Measurements from ENCODE around the gene CACNA1C.

CACNA1C gene

DNA sequence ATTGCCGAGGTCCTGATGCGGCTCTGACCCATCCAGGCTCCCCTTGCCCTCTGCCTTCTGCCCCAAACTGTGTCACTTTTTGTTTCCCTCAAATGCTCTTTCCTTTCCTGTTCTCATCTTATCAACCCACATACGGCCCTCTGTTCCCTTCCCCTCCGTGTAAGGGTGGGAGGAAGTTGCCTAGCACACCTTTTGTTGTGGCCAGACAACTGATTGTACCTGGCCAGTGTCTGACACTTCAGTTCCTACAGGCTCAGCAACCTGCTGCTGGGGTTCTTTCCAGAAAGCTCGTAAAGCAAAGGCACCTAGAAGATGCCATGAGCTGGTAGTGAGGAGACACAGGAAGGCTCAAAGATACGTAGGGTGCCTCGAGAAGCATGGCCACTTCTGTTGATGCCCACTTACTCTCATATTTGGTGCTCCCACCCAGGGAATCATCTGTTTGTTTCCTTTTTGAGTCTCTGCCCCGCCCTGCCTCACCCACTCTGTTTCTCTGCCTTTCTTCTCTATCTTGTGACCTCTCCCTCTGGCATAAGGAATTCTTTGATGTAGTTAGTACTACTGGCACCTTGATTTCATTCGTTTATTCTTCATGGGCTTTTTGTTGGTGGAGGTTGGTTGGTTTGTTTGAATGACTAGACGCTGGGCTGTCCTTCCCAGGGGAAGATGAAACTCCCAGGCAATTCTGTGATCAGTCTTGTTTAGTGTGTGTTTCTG lies 589.5 kb downstream of the CACNA1C start:
- DNase-seq (ENCODE audit: low read depth in 3 of 3): no peak

DNA sequence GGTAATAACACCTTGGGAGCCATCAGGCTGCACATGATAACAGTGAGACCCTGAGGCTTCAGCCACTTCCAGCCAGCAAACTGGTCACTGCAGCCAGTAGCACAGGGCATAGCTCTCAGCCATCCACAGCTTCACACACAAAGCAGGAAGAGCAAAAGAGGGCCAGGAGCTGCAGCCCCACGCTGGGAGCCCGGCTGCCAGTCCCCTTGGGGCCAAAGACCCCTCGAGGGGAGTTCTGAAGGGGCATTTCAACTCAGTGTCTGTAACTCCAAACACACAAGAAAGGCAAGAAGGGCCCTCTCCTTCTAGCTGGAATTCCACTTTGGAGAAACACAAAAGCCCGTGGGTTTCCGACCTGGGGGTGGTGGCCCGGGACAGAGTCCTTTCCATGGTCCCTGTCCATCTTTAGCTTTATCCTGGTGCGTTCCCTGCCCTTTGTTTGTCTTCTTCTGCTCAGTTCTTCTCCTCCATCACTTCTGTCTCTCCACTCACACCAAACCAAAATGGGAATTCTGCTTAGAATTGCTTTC lies 590.2 kb downstream of the CACNA1C start:
- DNase-seq (ENCODE audit: low read depth in 3 of 3): no peak

DNA sequence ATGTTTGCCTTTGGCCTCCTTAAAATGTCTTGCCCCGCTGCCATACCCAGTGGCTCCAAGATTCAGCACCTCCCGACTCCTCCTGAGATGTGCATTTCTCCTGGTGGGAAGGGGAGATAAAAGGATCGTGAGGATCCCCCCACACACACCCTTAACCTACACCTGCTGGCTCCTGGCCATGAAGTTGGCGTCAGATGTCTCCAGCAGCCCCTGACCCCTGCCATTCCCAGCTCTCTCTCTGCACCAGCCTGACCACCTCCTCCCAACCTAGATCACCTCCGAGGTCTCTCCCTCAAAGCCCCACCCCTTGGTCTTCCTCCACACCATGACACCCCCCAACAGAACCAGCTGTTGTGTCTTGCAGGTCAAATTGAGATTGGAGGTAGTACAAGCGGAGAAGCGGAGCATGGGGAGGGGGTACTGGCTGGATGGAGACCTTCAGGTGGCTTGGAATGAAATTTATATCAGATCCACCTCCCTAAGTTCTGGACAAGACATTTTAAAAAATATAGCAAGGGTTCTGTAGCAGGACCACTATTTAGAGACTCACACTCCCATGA lies 590.9 kb downstream of the CACNA1C start:
- DNase-seq (ENCODE audit: low read depth in 3 of 3): no peak

DNA sequence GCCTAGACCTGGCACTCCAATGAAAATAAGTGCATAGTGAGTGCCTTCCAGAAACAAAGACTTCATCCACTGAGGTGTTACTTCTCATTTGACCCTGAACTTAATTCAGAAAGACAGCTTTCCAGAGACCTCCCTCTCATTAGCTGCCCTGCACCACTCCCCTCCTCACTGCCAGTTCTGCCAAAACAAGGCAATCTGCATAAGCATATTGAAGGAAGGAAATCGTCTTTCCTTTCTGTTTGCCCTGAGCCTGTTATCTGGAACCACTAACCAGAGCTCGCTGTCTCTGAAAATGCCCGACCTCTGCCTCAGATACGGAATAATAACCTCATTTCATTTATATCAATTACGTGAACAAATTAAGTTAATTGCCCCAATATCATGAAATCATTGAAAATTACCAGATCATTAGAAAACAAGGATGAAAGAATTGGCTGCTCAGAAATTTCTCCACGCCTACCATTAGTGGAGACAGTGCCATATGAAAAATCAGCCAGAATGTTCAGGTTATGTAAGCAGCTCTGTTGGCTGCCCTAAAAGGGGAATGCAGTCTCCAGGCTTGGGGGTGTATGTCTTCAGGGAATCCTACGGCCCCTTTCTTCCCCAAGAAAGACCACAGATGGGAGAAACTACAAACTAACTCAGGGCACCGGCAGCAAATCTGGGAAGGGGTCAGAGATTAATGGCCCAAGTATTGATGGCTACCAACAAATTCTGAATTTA lies 592.1 kb downstream of the CACNA1C start:
- DNase-seq (ENCODE audit: low read depth in 3 of 3): no peak

DNA sequence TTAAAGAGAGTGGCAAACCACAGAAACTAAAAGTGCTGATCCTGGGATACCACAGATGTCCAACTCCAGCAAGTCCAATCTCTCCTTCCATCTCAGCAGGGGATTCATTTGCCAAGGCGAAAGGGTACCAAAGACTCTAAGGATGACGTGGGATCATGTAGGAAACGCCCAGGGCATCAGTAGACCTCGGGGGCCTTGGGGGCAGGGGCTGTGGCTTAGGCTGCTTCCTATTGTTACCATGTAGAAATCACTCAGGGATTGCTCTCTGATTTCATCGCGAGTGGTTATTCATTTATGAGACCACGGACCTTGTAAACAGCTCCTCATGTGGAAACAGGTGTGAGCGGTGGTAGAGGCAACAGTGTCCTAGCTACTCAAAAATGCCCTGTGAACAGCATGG lies 592.7 kb downstream of the CACNA1C start:
- no peak for DNase-seq (ENCODE audit: low read depth in 3 of 3)

DNA sequence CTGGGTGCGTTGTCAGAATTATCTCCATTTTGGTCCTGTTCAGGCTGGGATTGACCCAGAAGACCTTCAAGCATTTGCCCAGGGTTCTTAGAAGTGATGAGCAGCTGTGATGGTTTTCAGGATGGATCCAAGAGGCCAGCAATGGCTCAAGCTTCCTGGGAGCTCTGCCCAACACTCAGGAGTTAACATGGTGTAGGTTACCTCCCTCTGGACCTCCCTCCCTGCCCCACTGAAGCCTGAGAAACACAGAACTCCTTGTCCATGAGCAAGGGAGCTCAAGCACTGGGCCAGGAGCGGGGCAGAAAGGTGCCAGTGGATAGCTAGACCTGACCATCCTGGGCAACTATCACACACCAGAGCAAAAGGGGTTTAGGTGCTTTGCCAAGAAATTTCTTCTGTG lies 593.6 kb downstream of the CACNA1C start:
- DNase-seq (ENCODE audit: low read depth in 3 of 3): no peak

DNA sequence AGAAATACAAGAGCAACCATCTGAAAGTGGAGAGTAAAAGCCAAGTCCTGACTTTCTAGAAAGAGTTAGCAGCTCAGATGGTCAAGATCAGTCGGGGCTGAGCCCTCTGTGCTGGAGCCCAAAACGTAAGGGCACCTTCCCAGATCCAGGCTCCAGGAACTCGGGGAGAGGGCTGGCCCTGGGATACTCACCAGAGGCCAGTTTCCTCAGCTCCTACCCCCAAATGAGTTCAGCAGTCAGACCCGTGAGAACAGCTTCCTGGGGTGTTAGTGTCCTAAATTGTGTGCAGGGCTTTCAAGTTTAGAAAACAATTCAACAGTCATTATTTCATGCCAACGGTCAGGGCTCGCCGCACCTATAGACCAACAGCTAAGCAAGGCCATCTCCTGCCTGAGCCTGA lies 594.4 kb downstream of the CACNA1C start:
- no peak for DNase-seq (ENCODE audit: low read depth in 3 of 3)

DNA sequence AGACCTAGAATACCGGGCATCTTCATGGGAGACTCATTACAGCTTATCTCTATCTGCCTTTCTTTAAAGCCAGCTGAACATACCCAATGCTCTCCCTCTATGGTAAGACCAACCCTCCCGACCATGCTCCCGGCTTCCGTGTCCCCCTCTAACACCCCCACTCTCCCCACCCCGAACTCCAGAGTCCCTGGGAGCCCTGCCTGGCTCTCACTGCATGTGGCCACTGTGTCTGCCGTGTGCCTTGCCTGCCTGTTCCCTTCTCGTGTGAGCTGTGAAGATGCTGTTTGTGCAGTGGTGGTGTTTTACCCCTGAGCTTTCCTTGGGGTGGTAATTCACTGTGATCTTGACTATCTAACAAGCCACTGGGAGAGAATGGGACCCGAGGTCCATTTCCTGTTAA lies 595.6 kb downstream of the CACNA1C start:
- no peak for DNase-seq (ENCODE audit: low read depth in 3 of 3)

DNA sequence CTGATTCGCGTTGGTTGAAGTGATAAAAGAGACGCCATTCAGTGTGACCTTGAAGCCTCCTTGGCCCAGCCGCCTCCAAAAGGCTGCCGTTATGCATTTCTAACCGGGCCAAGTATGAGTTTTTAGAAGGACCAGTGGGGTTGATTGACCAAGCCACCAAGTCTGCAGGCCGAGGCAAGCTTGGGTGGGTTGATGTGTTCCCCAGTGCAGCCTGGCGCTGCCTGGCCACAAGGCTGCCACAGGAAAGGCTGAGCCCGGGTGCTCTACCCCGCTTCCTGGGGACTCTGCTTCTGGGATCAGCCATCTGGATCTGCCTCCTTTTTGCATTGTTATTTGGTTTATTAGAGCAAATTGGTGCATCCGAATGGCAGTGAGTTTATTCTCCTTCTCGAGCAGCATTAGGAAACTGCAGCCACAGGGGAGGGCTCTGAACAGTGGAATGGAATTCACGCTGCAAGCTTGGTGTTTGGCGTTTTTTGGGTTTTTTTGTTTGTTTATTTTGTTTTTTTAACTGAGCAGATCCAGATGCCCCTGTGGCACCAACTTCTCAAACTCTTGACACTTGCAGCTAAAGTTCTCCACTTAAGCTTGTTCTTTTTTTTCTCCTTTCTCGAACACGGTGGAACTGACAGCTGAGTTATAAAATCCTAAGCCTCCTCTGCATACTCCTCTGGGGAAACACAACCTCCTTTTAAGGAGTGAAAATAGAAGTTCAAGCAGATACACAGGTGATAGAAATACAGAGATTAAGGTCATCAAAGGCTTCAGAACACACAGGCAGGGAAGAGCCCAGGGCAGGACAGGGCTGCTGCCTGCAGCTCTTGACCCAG lies 596.6 kb downstream of the CACNA1C start:
- no peak for DNase-seq (ENCODE audit: low read depth in 3 of 3)

DNA sequence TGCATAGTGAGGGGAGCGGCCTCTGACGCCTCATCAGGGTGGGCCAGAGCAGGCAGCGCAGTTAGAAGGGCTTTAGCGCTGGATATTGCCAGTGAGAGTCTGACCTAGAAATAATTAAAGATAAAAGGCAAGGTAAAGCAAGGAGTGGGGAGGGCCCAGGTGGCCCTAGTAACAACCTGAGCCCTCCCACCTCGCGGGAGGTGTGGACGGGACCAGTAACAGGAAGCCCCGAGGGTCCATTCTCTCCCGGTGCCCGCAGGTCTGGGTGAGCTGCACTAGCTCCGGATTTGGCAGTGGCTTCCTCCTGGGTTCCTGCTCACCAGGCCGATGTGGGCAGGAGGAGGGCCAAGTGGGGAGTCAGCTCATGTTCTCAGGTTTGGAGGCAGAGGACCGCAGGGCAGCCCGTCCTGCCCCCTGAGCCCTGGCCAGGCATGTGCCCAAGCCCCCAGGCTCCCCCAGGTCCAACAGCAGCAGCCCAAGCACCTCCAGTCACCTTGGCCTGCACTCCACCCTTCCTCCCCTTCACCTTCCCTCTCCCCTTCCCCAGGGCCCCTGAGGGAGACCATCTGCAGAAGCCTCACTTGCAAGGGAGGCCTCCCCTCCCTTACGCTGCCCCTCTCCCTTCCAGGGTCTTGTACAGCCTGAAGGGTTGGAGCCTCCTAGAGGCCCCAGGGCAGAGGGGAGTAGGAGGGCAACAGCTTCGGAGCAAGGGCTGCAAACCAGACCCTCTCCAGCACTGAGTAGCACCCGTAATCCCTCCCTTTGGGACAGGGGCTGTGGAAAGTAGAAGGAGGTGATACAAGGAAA lies 597.7 kb downstream of the CACNA1C start:
- no peak for DNase-seq (ENCODE audit: low read depth in 3 of 3)

DNA sequence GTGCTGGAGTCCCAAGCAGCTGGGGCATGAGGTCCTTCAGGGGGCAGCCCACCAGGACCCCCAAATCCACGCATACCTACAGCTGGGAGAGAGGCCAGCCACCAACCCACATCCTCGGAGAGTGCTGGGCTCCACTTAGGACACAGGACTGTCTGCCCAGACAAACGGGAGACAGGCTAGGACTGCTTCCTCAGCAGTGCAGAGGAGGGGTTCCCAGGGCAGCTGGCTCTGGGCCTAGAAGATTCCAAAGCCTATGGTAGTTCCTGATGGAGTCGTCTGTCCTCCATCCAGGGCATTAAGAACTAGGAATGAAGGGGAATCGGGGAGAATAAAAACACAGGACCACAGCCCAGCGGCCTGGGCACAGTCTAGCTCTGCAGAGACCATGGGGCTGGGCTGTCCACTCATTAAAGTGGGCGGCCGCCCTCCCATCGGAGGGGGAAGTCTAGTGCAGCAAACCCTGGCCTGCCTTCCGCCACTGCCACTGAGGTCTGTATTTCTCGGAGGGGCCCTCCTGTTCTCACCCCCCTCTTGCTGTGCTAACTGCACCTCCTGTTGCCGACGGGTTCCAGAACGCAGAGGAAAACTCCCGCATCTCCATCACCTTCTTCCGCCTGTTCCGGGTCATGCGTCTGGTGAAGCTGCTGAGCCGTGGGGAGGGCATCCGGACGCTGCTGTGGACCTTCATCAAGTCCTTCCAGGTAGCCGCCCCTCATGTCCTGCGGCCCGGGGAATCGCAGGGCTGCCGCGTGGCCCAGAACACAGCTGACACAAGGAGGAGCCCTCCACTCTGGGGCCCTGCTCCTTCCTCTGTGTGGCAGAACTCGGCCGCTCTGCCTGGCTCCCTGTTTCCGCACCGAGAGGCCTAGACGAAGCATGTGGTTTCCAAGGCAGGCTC lies 598.5 kb downstream of the CACNA1C start:
- no peak for DNase-seq (ENCODE audit: low read depth in 3 of 3)

DNA sequence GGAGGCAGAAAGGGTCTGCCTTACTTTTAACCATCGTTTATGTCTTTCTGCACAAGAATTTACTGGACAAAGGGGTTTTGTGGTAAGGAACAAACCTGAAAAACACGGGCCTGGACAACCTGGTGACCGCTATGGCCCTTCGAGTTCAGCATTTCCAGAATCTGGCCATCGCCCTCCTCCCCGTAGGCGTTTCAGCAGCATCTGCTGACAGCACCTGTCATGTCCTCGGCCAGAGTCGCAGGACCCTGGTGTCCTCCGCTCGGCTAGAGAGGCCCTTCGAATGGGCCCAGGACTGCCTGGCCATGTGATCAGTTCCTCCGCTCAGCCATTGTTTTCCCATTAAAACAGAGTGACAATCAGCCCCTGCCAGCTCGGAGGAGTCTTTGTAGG lies 599.2 kb downstream of the CACNA1C start:
- no peak for DNase-seq (ENCODE audit: low read depth in 3 of 3)

DNA sequence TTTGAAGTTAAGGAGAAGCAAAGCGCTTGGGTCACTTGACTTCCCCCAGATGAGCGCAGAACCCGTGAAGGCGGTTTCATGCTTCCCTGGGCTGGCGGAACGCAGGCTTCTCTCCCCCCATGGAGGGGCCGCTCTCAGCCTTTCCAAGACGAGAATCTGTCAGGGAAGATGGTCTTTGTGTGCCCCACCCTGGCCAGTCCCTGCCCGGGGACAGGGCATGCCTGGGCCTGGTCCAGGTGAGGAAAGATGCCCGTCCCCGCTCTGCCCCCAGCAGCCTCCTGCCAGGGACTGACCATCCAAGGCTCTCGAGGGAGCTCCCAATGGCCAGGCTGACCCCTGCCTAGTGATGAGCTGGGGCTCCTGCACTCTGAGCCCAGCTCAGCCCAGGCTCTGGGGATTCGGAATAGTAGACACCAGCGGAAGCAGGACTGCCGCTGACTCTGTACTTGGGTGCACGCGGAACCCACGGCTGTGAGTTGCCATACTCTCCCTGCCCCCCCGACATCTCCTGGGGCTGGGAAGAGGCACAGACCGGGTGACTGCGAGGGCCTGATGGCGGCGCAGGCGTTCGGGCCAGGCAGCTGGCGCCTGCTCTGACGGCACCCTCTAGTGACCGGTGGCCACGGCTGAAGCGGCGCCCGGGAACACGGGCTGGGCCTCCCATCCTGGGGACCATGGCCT lies 599.8 kb downstream of the CACNA1C start:
- no peak for DNase-seq (ENCODE audit: low read depth in 3 of 3)

DNA sequence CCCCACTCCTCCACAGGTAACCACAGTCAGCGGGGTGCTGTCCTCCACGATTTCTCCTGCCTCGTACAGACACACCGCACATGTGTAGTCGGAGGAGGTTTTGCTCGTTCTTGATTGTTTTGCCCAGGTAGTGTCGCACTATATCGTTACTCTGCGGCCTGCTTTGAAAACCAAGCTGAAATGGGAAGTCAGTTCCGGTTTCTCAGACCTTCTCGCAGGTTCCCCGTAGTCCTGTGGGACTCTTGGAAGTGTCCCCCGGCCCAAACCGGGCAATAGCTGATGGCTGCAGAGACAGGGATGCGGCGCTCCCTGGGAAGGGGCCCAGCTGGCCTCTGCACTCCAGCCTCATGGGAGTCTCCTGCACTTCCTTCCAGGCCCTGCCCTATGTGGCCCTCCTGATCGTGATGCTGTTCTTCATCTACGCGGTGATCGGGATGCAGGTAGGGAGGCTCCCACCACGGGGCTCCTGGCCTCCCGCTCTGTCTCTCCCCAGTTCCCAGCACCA lies 600.7 kb downstream of the CACNA1C start:
- no peak for DNase-seq (ENCODE audit: low read depth in 3 of 3)

DNA sequence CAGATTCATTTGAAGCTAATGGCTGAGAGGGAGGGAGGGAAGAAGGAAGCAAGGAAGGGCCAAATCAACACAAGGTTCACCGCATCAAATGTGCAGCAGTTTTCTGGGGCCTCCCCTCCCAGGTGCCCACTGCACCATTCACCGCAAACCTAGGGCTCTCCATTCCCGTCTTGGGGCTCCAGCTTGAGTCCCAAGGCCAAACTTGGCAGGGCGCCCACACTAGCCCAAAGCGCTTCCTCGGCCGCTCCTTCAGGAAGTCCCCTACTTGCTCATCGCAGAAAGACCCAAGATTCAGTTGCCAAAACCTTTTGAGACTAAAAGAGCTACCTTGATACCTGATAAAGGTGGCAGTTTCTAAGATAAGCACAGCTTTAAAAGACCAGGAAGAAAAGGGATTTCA lies 601.5 kb downstream of the CACNA1C start:
- no peak for DNase-seq (ENCODE audit: low read depth in 3 of 3)

DNA sequence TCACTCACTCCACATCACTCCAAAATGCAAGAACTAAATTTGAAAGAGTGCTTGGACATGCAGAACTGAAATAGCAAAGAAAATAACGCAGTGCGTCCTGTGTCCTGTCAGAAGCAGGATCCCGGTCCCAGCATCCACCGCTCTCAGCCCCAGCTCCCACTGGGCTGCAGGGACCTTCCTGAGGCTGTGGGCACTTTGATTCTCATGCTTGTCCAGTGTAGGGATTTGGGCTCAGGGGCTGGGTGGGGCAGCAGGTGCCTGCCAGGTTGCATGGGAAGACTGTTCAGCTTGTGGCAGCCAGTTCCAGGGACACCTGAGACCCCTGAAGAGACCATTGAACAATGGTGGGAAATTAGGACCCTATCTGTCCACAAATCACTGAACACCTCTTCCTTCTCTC lies 602.0 kb downstream of the CACNA1C start:
- no peak for DNase-seq (ENCODE audit: low read depth in 3 of 3)

DNA sequence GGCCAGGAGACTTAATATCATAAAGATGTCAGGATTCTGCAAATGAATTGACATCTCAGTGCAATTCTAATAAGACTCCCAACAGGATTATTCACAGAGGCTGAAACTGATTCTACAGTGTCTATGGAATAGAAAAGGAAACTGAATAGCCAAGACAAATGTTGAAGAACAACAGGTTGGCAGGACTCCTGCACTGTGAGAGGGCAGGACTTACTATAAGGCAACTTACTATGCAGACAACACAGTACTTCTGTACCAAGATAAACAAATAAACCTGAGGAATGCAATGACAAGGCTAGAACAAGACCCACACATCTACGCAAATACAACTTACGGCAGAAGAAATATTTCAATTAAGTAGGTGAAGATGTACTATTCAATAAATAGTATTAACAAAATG lies 609.7 kb downstream of the CACNA1C start:
- no peak for DNase-seq (ENCODE audit: low read depth in 3 of 3)

DNA sequence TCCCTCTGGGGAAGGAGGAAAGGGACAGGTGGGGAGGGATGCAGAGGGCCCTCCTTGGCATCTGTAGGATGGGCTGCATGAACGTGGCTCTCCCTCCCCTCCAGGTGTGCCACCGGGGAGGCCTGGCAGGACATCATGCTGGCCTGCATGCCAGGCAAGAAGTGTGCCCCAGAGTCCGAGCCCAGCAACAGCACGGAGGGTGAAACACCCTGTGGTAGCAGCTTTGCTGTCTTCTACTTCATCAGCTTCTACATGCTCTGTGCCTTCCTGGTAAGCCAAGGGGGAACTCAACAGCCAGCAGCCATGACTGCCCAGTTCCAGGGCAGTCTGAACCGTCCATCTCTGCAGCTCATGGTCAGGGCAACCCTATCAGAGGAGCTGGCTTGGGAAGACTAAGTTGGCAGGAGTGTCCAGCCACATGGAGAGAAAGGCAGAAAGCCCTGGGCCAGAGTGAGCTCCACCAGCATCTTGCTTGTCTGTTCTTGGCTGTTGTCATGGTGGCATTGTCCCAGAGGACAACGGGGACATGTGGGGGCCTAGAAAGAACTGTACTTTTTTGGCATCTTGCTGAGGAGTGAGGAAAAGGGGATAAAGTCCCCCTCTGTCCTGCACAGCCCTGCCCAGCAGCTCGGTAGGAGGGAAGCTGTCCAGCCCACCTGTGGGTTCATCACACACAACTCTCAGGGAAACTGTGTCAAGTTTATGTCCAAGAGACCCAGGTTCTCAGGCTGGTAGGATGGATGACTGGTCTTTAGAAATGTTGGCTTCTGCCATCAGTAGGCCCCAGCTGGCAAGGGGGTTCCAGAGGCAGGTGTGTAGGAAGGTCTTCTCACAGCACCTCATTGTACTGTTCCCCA lies 612.2 kb downstream of the CACNA1C start:
- no peak for DNase-seq (ENCODE audit: low read depth in 3 of 3)

DNA sequence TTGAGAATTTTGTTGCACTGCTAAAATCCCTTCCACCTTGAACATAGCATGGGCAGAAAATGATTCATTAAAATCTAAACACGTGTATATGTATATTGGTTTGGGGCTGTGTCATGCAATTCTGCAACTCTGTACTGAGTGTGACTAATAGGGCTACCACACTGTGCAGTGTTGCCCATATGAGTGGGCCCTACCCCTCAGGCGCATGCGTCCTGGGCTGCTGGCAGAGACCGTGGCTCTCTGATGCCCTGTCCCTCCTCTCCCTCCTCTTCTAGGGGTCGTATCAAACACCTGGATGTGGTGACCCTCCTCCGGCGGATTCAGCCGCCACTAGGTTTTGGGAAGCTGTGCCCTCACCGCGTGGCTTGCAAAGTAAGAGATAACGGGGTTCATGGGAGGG lies 613.6 kb downstream of the CACNA1C start:
- no peak for DNase-seq (ENCODE audit: low read depth in 3 of 3)
